SK-N-SH treated with all-trans-retinoic acid at 6 μM for 48 hours (cell line): ENCODE results near the gene ABCC3.

Source experiments
- ATAC-seq: fragments of 200-7000 bp; cut with Tn5 transposase; 3 replicates; pipeline ENCODE4 v1.9.1; 2020; ENCODE audit warnings: mild to moderate bottlenecking, moderate library complexity
- ARNTL ChIP-seq: fragments of 450-650 bp; formaldehyde crosslinking; IDR thresholded peaks from 2 replicates; pipeline ENCODE4 v1.5.0; 2020; ENCODE audit warnings: low read depth, mild to moderate bottlenecking, moderate library complexity, borderline replicate concordance
- CREB5 ChIP-seq: fragments of 250-450 bp; sonication (Bioruptor Pico); IDR thresholded peaks from 2 replicates; pipeline ENCODE4 v1.5.1; 2020; ENCODE audit warnings: low read depth, mild to moderate bottlenecking, moderate library complexity
- CSRNP3 ChIP-seq: fragments of 250-450 bp; sonication (Bioruptor Pico); IDR thresholded peaks from 2 replicates; pipeline ENCODE4 v1.5.1; 2021; ENCODE audit warnings: mild to moderate bottlenecking, moderate library complexity
- ESRRG ChIP-seq: fragments of 250-450 bp; sonication (Bioruptor Pico); IDR thresholded peaks from 2 replicates; pipeline ENCODE4 v1.6.1; 2021; ENCODE audit warnings: mild to moderate bottlenecking
- GLIS3 ChIP-seq: fragments of 250-450 bp; sonication (Bioruptor Pico); IDR thresholded peaks from 2 replicates; pipeline ENCODE4 v1.5.0; 2020; ENCODE audit warnings: mild to moderate bottlenecking, moderate library complexity
- ISL1 ChIP-seq: fragments of 250-450 bp; sonication (Bioruptor Pico); IDR thresholded peaks from 2 replicates; pipeline ENCODE4 v2.1.2; 2022; ENCODE audit warnings: mild to moderate bottlenecking, moderate library complexity
- PATZ1 ChIP-seq: fragments of 250-450 bp; sonication (Bioruptor Pico); IDR thresholded peaks from 2 replicates; pipeline ENCODE4 v1.8.0; 2020; ENCODE audit warnings: mild to moderate bottlenecking, moderate library complexity, borderline replicate concordance
- POU6F1 ChIP-seq: fragments of 250-450 bp; sonication (Bioruptor Pico); IDR thresholded peaks from 2 replicates; pipeline ENCODE4 v1.8.0; 2021; ENCODE audit warnings: low read depth, mild to moderate bottlenecking, moderate library complexity, borderline replicate concordance
- PPARA ChIP-seq: fragments of 250-450 bp; sonication (Bioruptor Pico); IDR thresholded peaks from 2 replicates; pipeline ENCODE4 v1.5.0; 2020; ENCODE audit warnings: mild to moderate bottlenecking, borderline replicate concordance
- RARB ChIP-seq: fragments of 250-450 bp; sonication (Bioruptor Pico); IDR thresholded peaks from 2 replicates; pipeline ENCODE4 v1.8.0; 2021; ENCODE audit warnings: mild to moderate bottlenecking, moderate library complexity
- SNAI2 ChIP-seq: fragments of 250-450 bp; sonication (Bioruptor Pico); IDR thresholded peaks from 2 replicates; pipeline ENCODE4 v1.5.0; 2020; ENCODE audit warnings: mild to moderate bottlenecking, moderate library complexity
- TCF4 ChIP-seq: fragments of 250-450 bp; sonication (Bioruptor Pico); IDR thresholded peaks from 2 replicates; pipeline ENCODE4 v1.8.0; 2021; ENCODE audit warnings: mild to moderate bottlenecking, moderate library complexity, borderline replicate concordance
- ZFP3 ChIP-seq: fragments of 250-450 bp; sonication (Bioruptor Pico); IDR thresholded peaks from 2 replicates; pipeline ENCODE4 v1.5.0; 2020; ENCODE audit warnings: mild to moderate bottlenecking, moderate library complexity
- ZFP30 ChIP-seq: fragments of 450-650 bp; formaldehyde crosslinking; IDR thresholded peaks from 2 replicates; pipeline ENCODE4 v1.5.0; 2022; ENCODE audit warnings: mild to moderate bottlenecking, moderate library complexity
- ZNF565 ChIP-seq: fragments of 450-650 bp; formaldehyde crosslinking; conservative IDR thresholded peaks from 2 replicates; pipeline ENCODE4 v1.5.0; 2020; ENCODE audit warnings: low read depth, mild to moderate bottlenecking, moderate library complexity

The ABCC3 gene

GRCh38 chr17:50629902-50630301 is 4.8 kb upstream of the ABCC3 start:
- no peak for ATAC-seq
- no peak for TF ChIP-seq ZNF565 (CRISPR knock-in tag)
- no peak for TF ChIP-seq CREB5 (CRISPR knock-in tag)
- no peak for TF ChIP-seq ARNTL (CRISPR knock-in tag)
- TF ChIP-seq POU6F1, result no peak
- TF ChIP-seq CSRNP3 (CRISPR knock-in tag), result no peak
- no peak for TF ChIP-seq RARB (CRISPR knock-in tag)
- TF ChIP-seq ZFP30 (CRISPR knock-in tag), result no peak
- no peak for TF ChIP-seq GLIS3 (CRISPR knock-in tag)
- TF ChIP-seq ESRRG, result no peak
- no peak for TF ChIP-seq TCF4 (CRISPR knock-in tag)
- TF ChIP-seq ISL1 (CRISPR knock-in tag), result no peak

- TF ChIP-seq PATZ1 (CRISPR knock-in tag) (no peak), ZFP30 (CRISPR knock-in tag) (no peak), CREB5 (CRISPR knock-in tag) (no peak), ESRRG (no peak), PPARA (CRISPR knock-in tag) (no peak)
- peak; percentile 57 for ATAC-seq
Measured at GRCh38 chr17:50630524-50631194, 4.0 kb upstream of the ABCC3 start.

- ATAC-seq, result no peak
- no peak for TF ChIP-seq ZFP30 (CRISPR knock-in tag)
- 0 out of 2 replicates have a peak, but pooled peaks have one; percentile 24 for TF ChIP-seq ZFP3
Measured at GRCh38 chr17:50631195-50631907, 3.3 kb upstream of the ABCC3 start.

- TF ChIP-seq SNAI2 (CRISPR knock-in tag), result no peak
- TF ChIP-seq CSRNP3 (CRISPR knock-in tag), result no peak
- TF ChIP-seq, all 23 proteins: peak for 0
- ATAC-seq, result no peak
Measured at GRCh38 chr17:50631908-50632571, 2.6 kb upstream of the ABCC3 start.
